Measurements from ENCODE around the gene HNF1B. TPM values are rescaled to one million over a fixed set of nuclear protein-coding genes. Genes with fewer than 3 reads are reported as not detected.
"Not testable (repeated sequence)": the region's sequence is repeated elsewhere in the genome, so short reads cannot be mapped to it uniquely, and the experiment has no call there.

HNF1B gene
- total RNA-seq, 3 donors from 2014 or later = 0.33 TPM; not detected in 2

DNA sequence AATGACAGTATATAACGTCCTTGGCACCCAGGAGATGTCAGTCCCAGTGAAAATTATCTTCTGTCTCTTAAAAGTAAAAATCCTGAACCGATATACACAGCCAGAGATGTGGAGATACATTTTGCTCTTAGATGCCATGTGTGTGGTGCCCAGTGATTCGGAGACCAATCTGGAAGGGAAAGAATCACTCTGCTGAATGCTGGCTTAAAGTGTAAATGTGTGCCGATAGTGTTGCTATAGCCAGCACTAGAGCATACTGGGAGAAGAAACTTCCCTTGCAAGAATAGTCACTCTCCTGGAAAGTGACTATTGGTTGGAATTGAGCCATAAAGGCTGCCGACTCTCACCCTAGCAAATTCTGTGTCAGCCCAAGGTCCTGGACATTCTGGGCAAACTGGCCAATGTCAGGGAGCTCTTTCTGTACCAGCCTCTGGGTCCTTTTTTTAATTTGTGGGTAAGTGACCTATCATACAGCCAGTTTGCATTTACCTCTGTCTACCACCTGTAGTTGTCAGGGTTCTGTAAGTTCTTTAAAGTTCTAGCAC, 44.2 kb upstream of the HNF1B start:
- TF ChIP-seq, protein P1, sequence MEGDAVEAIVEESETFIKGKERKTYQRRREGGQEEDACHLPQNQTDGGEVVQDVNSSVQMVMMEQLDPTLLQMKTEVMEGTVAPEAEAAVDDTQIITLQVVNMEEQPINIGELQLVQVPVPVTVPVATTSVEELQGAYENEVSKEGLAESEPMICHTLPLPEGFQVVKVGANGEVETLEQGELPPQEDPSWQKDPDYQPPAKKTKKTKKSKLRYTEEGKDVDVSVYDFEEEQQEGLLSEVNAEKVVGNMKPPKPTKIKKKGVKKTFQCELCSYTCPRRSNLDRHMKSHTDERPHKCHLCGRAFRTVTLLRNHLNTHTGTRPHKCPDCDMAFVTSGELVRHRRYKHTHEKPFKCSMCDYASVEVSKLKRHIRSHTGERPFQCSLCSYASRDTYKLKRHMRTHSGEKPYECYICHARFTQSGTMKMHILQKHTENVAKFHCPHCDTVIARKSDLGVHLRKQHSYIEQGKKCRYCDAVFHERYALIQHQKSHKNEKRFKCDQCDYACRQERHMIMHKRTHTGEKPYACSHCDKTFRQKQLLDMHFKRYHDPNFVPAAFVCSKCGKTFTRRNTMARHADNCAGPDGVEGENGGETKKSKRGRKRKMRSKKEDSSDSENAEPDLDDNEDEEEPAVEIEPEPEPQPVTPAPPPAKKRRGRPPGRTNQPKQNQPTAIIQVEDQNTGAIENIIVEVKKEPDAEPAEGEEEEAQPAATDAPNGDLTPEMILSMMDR (IDR thresholded peaks at IDR 0.05) = no peak
- no peak for TF ChIP-seq POLR2A (IDR thresholded peaks at IDR 0.05)
- no peak for TF ChIP-seq POLR2AphosphoS5 (IDR thresholded peaks at IDR 0.05)
- no peak overlapping the region for H3K4me3 ChIP-seq
- no peaks in the 10 kb centered on the region for H3K36me3 ChIP-seq
- H3K4me1 ChIP-seq = no peaks in the 10 kb centered on the region
- DNase-seq (ENCODE audit: low spot score in 2 of 2) = no peak
- no peaks in the 10 kb centered on the region for H3K9me3 ChIP-seq
- intact Hi-C loops (cut with DNase I; ENCODE audit: low total_unique reads) = no loop called here
- peaks cover 0 to 51% of the 10 kb centered on the region in 2 donors for H3K27me3 ChIP-seq
- no peak overlapping the region for H3K27ac ChIP-seq

DNA sequence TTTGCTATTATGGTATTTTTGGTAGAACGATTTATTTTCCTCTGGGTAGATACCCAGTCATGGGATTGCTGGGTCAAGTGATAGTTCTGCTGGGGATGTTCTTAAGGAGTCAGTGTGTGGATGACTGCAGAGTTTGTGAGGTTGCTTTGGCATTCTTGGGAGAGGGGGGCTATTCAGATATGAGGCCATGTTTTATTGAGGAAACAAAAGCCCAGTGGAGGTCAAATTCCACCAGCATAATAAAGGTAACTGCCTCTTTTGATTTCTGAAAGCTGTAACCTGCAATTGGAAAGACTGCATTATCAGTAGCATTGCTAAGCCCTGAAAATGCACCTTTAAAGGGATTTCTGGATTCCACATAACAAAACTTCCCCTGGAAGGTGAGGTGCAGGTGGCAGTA, 43.7 kb upstream of the HNF1B start:
- intact Hi-C loops (cut with DNase I; ENCODE audit: low total_unique reads) = no loop called here
- H3K36me3 ChIP-seq = no peaks in the 10 kb centered on the region
- no peaks in the 10 kb centered on the region for H3K9me3 ChIP-seq
- no peak for DNase-seq (ENCODE audit: low spot score in 2 of 2)
- no peak overlapping the region for H3K27ac ChIP-seq
- no peak for TF ChIP-seq POLR2AphosphoS5 (IDR thresholded peaks at IDR 0.05)
- TF ChIP-seq, protein P1 (IDR thresholded peaks at IDR 0.05) = no peak
- no peak for TF ChIP-seq POLR2A (IDR thresholded peaks at IDR 0.05)
- no peak overlapping the region for H3K4me3 ChIP-seq
- peaks cover 0 to 51% of the 10 kb centered on the region in 2 donors for H3K27me3 ChIP-seq
- no peaks in the 10 kb centered on the region for H3K4me1 ChIP-seq

DNA sequence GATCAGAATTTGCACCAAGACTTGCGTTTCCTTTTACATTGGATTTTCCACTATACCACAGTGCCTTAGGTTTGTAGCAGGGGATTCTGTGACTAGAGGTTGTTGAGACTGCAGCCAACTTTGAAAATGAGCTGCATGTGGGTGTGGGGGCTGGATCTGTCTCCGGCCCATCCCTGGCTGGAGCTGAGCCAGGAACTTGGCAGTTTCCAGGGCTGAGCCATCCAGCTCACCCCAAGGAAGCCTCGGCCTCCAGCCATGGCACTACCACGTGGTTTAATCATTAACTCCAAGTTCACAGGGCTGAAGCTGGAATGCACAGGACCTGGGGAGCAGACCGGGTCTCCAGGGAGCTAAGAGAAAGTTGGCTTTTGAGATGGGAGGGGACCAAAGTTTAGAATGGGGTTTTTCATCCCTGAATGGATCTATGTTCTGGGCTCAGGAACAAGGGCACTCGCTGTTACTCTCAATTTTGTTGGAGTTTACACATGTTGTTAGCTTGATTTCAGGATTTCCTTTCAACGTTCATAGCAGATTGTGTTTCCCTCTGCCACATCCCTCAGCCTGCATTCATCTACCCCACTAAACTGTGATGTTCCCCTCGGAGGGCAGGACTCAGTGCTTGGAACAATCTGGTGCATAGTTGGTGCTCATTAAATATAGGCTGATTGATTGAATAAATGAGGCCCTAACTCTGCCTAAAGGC, 42.3 kb upstream of the HNF1B start:
- H3K9me3 ChIP-seq = no peaks in the 10 kb centered on the region
- no peak overlapping the region for H3K27ac ChIP-seq
- DNase-seq (ENCODE audit: low spot score in 2 of 2) = no peak
- intact Hi-C loops (cut with DNase I; ENCODE audit: low total_unique reads) = no loop called here
- peaks cover 0 to 46% of the 10 kb centered on the region in 2 donors for H3K27me3 ChIP-seq
- TF ChIP-seq POLR2A (IDR thresholded peaks at IDR 0.05) (no peak), POLR2AphosphoS5 (IDR thresholded peaks at IDR 0.05) (no peak)
- TF ChIP-seq, protein P1 (IDR thresholded peaks at IDR 0.05) = no peak
- no peaks in the 10 kb centered on the region for H3K4me1 ChIP-seq
- H3K36me3 ChIP-seq = no peaks in the 10 kb centered on the region
- no peak overlapping the region for H3K4me3 ChIP-seq

DNA sequence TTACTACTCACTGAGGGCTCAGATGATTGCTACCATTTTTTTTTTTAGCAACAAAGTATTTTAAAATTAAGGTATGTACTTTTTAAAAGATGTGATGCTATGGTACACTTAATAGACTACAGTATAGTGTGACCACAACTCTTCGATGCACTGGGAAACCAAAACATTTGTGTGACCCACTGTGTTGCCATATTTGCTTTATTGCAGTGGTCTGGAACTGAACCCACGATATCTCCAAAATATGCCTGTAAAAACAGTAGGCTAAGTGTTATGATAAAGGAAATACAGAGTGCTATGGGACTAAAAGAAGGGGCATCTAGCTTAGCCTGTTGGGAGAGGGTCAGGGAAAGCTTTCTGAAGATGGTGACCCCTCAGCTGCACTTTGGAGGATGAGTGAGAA, 41.6 kb upstream of the HNF1B start:
- intact Hi-C loops (cut with DNase I; ENCODE audit: low total_unique reads) = no loop called here
- no peaks in the 10 kb centered on the region for H3K9me3 ChIP-seq
- peaks cover 0 to 38% of the 10 kb centered on the region in 2 donors for H3K27me3 ChIP-seq

DNA sequence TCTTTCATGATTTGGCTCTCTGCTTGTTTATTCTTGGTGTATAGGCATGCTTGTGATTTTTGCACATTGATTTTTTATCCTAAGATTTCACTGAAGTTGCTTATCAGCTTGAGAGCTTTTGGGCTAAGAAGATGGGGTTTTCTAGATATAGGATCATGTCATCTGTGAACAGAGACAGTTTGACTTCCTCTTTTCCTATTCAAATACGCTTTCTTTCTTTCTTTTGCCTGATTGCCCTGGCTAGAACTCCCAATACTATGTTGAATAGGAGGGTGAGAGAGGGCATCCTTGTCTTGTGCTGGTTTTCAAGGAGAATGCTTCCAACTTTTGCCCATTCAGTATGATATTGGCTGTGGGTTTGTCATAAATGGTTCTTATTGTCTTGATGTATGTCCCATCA, 37.6 kb upstream of the HNF1B start:
- DNase-seq (ENCODE audit: low spot score in 2 of 2) = not testable (repeated sequence)

More for the DNA sequence above, 41.6 kb upstream of the HNF1B start:
- no peak for DNase-seq (ENCODE audit: low spot score in 2 of 2)
- no peak overlapping the region for H3K27ac ChIP-seq
- no peaks in the 10 kb centered on the region for H3K36me3 ChIP-seq
- TF ChIP-seq POLR2AphosphoS5 (IDR thresholded peaks at IDR 0.05) (no peak), POLR2A (IDR thresholded peaks at IDR 0.05) (no peak)
- TF ChIP-seq, protein P1 (IDR thresholded peaks at IDR 0.05) = no peak
- no peaks in the 10 kb centered on the region for H3K4me1 ChIP-seq
- H3K4me3 ChIP-seq = no peak overlapping the region

More for the DNA sequence above, 37.6 kb upstream of the HNF1B start:
- H3K27ac ChIP-seq; H3K4me3 ChIP-seq; intact Hi-C loops (cut with DNase I; ENCODE audit: low total_unique reads); H3K4me1 ChIP-seq; H3K36me3 ChIP-seq; H3K27me3 ChIP-seq; H3K9me3 ChIP-seq: not testable (repeated sequence)

Measured in breast epithelium (tissue), 4 donors.